Activated CD8-positive, alpha-beta memory T cell treated with anti-CD3 and anti-CD28 coated beads, Interleukin-2, amount 50 U/mL, for 4 hours (primary cell): ENCODE measurements around the gene MFN1.
A peak's percentile ranks its signal among the peaks of the same experiment; 100 is the strongest.
"Not testable (repeated sequence)": the region's sequence is repeated elsewhere in the genome, so short reads cannot be mapped to it uniquely, and the experiment has no call there.

Experiments used
- DNase-seq: peaks from one replicate; pipeline ENCODE4 v3.0.0-alpha.2; 2020

Gene MFN1

GRCh38 chr3:179347345-179348194, at the start of gene MFN1:
Gene MFN1 (plus strand): TSS chr3:179347709. CDS start chr3:179348852, 1,143 bp downstream.
- peak; percentile 85 for DNase-seq

- no peak for DNase-seq
Observed at GRCh38 chr3:179297971-179298725, 49.4 kb upstream of the MFN1 start.

DNA sequence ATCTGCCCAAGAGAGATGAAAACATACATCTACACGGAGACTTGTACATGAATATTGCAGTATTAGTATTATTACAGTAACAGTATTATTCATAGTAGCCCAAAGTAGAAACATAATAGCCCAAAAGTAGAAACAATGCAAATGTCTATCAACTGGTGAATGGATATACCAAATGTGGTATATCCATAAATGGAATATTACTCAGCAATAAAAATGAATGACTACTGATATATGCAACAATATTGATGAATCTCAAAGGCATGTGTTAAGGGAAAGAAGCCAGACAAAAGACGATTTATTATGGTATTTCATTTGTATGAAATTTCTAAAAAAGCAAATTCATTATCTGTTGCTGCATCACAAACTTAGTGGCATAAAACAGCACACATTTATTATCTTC, 48.2 kb upstream of the MFN1 start:
- DNase-seq = no peak

- no peak for DNase-seq
Observed at GRCh38 chr3:179299999-179300613, 47.4 kb upstream of the MFN1 start.

DNA sequence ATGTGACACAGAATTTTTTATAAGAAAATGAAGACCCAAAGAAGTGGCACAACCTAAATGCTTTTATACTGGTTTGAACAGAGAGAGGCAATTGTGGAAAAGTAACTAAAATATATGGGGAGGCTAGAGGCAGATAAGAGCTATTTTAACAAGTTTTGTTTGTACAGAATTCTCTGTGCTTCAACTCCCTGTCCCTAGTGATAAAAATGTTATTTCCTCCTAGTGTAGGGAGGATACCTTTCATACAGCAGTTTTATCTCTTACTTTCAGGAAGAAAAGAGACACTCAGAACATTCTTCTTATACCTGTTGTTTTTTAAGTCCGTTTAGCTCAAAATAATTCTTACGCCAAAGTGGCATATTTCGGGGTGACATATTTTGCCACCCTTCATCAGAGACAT, 45.9 kb upstream of the MFN1 start:
- no peak for DNase-seq

DNA sequence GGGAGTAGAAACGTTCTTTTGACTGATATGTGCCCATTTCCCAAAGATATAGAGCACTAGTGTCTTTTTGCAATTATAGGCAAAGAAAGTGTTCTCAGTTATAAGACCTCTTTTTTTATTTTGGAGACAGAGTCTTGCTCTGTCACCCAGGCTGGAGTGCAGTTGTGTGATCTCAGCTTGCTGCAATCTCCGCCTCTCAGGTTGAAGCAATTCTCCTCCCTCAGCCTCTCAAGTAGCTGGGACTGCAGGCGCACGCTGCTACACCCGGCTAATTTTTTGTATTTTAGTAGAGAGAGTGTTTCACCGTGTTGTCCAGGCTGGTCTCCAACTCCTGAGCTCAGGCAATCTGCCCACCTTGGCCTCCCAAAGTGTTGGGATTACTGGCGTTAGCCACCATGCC, 45.4 kb upstream of the MFN1 start:
- no peak for DNase-seq

DNA sequence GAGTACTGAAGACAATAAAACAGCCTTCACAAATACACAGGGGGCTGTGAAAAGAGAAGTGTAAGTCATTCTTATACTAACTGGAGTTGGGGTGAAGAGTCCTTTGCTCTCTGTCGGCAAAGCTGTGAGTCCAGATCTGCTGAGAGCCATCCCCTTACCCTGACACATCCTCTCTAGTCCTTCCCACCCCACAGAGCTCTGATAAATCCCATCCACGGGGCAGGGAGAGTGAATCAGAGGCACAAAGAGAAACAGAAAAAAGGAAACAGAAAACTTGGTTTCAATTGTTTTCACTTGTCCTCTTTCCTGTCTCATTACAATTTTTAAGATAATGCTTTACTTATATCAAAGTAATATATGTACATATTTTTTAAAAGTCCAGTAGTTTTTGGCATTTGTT, 42.9 kb upstream of the MFN1 start:
- DNase-seq = no peak

DNA sequence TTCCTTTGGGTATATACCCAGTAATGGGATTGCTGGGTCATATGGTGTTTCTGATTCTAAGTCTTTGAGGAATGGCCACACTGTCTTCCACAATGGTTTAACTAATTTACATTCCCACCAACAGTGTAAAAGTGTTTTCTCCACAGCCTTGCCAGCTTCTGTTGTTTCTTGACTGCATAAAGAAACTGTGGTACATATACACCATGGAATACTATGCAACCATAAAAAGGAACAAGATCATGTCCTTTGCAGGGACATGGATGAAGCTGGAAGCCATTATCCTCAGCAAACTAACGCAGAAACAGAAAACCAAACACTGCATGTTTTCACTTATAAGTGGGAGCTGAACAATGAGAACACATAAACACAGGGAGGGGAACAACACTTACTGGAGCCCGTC, 40.1 kb upstream of the MFN1 start:
- not testable (repeated sequence) for DNase-seq

DNA sequence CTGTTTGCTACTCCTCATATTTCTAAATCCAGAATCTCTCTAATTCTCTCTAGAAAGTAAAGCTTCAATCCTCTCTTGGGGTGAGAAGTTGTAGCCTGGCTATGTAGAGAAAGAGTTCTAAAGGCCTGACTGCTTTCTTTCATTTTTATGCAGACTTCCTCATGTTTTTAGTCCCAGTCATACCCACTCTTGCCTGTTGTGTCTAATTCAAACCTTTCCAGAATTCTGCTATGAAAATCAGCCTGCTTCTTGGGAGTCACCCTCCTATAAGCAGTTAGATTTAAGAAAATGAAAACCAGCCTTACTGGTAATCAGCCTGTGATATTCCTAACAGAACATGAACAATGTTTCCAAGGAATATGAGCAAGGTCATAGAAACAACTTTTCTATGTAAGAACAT, 39.5 kb upstream of the MFN1 start:
- no peak for DNase-seq

- no peak for DNase-seq
Observed at GRCh38 chr3:179309225-179310078, 38.1 kb upstream of the MFN1 start.

DNA sequence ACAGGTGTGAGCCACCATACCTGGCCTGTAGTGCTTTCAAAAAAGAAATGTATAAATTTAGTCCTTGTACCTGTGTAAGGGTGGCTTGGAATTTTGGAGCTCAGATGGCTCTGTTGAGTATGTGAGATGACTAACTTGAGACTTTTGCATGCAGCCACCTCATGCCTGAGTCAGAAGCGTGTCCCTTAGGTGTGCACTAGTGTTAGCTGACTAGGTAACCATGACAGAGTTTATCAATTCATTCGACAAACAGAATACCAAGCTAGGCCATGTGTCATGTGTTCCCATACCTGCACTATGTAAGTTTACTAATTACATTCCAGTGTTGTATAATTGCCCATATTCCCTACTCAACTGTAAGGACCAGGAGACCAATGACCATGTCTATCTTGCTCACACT, 28.6 kb upstream of the MFN1 start:
- no peak for DNase-seq

GRCh38 chr3:179321668-179322285, 25.7 kb upstream of the MFN1 start:
- no peak for DNase-seq

GRCh38 chr3:179322286-179323196, 25.0 kb upstream of the MFN1 start, which contains the start of gene ZNF639:
Gene ZNF639 (plus strand): TSS chr3:179323031. CDS start chr3:179328294, 5,263 bp downstream.
- peak; percentile 89 for DNase-seq

DNA sequence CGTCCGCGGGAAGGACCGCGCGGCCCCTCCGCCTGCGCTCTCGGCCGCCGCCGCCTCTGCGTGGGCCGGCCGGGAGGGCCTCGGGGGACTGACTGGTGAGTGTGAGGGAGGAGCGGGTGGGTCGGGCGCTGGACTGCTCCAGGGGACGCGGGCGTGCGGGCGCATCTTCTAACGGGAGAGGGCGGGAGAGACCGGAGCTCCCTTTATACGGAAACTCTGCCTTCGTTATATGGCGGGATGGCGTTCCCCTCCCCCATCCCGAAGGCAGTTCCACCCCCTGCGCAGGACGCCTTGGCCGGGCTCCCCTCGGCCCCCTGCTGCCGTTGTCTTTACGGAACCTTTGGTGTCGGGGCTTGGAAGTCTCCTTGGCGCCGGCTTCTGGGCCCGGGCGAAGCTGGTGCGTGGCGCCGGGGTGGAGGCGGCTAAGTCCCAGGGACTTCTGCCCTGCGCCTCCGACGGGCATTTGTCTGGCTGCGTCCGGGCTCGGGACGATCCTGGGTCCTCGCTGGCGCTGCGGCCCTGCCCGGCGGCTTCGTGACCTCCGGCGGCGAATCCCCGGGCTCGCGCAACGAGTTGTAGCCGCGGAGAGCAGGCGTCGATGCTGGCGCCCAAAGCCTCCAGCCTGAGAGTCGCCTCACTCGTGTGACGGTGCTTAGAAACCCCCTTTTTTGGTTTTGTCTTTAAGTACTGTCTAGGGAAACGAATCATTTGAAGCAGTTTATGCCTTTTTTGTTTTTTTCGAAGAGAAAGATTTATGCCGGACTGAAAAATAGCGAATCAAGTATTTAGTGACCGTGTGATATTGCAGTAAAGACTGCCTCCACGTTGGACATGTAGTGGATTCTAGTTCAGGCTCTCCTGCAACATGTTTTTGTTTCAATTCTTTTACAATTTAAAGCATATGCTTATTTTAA, 24.1 kb upstream of the MFN1 start:
- DNase-seq = peak; percentile 64

GRCh38 chr3:179324270-179324754, 23.2 kb upstream of the MFN1 start:
- no peak for DNase-seq

GRCh38 chr3:179330438-179330837, 17.1 kb upstream of the MFN1 start:
- DNase-seq = no peak

- DNase-seq = no peak
Observed at GRCh38 chr3:179332240-179332639, 15.3 kb upstream of the MFN1 start.

DNA sequence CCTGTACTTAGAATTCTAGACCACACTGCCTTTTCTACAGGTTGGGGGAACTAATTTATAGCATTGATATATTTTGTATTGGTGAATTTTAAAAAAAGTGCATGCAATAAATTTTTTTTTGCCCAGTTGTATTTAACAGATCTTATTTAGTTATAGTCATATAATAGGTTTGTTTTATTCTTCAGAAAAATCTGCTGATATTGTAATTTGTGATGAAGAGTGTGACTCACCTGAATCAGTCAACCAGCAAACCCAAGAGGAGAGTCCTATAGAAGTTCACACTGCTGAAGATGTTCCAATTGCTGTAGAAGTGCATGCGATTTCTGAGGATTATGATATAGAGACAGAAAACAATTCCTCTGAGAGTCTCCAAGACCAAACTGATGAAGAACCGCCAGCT, 14.4 kb upstream of the MFN1 start:
- DNase-seq = no peak

DNA sequence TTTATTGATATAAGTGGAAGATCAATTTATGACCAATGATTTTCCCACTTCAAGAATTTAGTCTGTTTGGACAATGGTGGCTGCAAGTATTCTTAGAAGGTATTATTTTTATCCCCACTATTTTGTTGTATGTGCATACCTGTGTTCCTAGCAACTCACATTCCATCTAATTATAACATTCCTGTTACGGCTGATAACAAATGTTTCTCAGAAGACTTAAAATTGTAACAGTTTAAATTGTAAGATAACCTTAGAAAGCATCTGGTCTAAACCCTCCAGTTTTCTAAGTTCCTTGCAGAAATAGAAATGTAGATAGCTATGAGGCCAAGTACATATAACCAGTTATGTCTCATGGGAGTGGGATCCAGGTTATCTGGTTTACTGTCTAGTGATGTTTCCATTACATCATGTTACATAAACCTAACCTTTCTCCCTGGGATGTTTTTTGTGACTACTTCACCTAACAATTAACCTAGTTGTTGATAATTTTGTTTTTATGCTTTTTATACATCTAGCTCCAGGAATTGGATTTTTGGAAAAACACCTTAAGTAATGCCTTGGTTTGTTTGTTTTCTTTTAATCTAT, 11.1 kb upstream of the MFN1 start:
- no peak for DNase-seq
